ENCODE data around the gene PALLD.

- TF ChIP-seq CTCF (IDR thresholded peaks at IDR 0.05), result no peak
- no peak for TF ChIP-seq POLR2A (IDR thresholded peaks at IDR 0.05)
These were observed 7.2 kb upstream of the PALLD start for GRCh38 chr4:168489616-168490015.
